ENCODE measurements around the gene CDH23.

DNA sequence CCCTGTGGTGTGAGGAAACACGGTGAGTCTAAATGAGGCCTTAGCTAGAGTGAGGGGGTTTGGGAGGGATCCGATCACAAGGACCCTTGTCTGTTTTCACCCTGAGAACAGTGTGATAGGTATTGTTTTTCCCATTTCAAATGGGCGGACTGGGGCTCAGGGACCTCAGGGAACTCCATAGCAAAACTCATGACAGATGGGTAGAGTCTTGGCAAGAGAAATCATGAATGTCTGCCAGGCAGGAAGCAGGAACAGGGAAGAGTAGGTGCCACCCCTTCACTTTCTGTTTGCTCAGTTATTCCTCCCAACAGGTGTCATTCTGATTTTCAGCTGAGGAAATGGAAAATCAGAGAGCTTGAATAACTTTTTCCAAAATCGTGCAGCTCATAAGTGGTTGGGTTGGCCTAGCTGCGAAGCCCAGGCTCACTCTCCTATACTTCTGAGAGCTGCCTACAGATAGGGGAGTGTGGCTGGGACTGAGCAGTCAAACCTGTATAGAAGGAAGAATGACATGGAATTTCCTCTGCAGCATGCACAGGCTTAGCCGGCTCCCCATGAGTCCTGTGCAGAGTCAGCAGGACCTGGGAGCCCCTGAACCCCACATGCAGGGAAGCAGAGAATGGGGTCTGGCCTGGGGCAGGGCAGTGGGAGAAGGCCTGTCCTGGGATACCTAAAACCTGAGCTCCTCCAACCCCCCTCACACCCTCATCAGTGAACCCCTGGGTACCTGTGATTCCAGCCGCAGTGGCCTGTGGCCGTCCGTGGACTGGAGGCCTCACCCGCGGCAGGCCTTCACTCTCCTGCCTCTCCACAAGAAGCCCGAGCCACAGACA, 340.5 kb downstream of the CDH23 start:
- TF ChIP-seq EP300 (IDR thresholded peaks at IDR 0.05) (no peak), POLR2A (IDR thresholded peaks at IDR 0.05) (no peak)
- TF ChIP-seq, protein P1, sequence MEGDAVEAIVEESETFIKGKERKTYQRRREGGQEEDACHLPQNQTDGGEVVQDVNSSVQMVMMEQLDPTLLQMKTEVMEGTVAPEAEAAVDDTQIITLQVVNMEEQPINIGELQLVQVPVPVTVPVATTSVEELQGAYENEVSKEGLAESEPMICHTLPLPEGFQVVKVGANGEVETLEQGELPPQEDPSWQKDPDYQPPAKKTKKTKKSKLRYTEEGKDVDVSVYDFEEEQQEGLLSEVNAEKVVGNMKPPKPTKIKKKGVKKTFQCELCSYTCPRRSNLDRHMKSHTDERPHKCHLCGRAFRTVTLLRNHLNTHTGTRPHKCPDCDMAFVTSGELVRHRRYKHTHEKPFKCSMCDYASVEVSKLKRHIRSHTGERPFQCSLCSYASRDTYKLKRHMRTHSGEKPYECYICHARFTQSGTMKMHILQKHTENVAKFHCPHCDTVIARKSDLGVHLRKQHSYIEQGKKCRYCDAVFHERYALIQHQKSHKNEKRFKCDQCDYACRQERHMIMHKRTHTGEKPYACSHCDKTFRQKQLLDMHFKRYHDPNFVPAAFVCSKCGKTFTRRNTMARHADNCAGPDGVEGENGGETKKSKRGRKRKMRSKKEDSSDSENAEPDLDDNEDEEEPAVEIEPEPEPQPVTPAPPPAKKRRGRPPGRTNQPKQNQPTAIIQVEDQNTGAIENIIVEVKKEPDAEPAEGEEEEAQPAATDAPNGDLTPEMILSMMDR (IDR thresholded peaks at IDR 0.05) = no peak

Data from suprapubic skin (tissue), 3 donors.